Lung (tissue), 12 donors: ENCODE data around the gene MYLK2. TPM values are rescaled to one million over a fixed set of nuclear protein-coding genes. Genes with fewer than 3 reads are reported as not detected.

ENCODE experiments used
- ATAC-seq: fragments of 200-7000 bp; cut with Tn5 transposase; one replicate; pipeline ENCODE4 v1.9.1; 2020; ENCODE audit warnings: moderate number of reproducible peaks; ENCODE audit not compliant: insufficient read depth, low FRiP score
- DNase-seq, 3 donors: peaks; one replicate each; pipeline ENCODE4 v3.0.0-alpha.2; 2013 to 2017
- H3K27ac ChIP-seq, 2 donors: one replicate each; pipeline ENCODE4 v1.5.1; 2013; ENCODE audit warnings: mild to moderate bottlenecking in 2 of 2, moderate library complexity in 2 of 2, control low read depth in 1 of 2, inconsistent platforms in 1 of 2, low read depth in 1 of 2, low read length in 1 of 2
- H3K27me3 ChIP-seq, 3 donors: one replicate each; pipeline ENCODE4 v1.5.1; 2013; ENCODE audit warnings: low read length in 2 of 3; ENCODE audit not compliant: control insufficient read depth in 3 of 3, insufficient read depth in 3 of 3
- H3K36me3 ChIP-seq, 4 donors: one replicate each; pipeline ENCODE4 v1.5.1; 2013; ENCODE audit warnings: low read length in 4 of 4, mild to moderate bottlenecking in 1 of 4, moderate library complexity in 1 of 4; ENCODE audit not compliant: control insufficient read depth in 4 of 4, insufficient read depth in 4 of 4
- H3K4me1 ChIP-seq, 5 donors: one replicate each; pipeline ENCODE4 v1.5.1; 2013; ENCODE audit warnings: low read length in 5 of 5, mild to moderate bottlenecking in 2 of 5, moderate library complexity in 1 of 5; ENCODE audit not compliant: control insufficient read depth in 5 of 5, insufficient read depth in 5 of 5
- H3K4me3 ChIP-seq: one replicate; pipeline ENCODE4 v1.5.1; 2013; ENCODE audit warnings: mild to moderate bottlenecking, control low read depth, moderate library complexity
- H3K9ac ChIP-seq, 2 donors: one replicate each; pipeline ENCODE4 v1.5.1; 2013; ENCODE audit warnings: low read length in 2 of 2, control low read depth in 1 of 2; ENCODE audit not compliant: insufficient read depth in 1 of 2
- H3K9me3 ChIP-seq, 4 donors: one replicate each; pipeline ENCODE4 v1.5.1; 2013; ENCODE audit warnings: low read length in 3 of 4, mild to moderate bottlenecking in 1 of 4, moderate library complexity in 1 of 4; ENCODE audit not compliant: control insufficient read depth in 4 of 4, insufficient read depth in 3 of 4
- WGBS, 2 donors: extraction: QIAGEN DNeasy Blood & Tissue Kit; methylation state at CpG; one replicate each; pipeline ENCODE4 v1.1.7; 2013; 5-methylcytosine and 5-hydroxymethylcytosine counted together
- polyA plus RNA-seq, 2 donors: library from polyadenylated mRNA; stranded (reverse); fragments of 200-250 nt; gene quantifications; one replicate each; pipeline ENCODE4 v1.2.1, GENCODE V29; 2013
- total RNA-seq, 2 donors: library from RNA; depleted of rRNA in 1 of 2; stranded (reverse); fragments of >200 nt in 1 of 2; gene quantifications; one replicate each; pipeline ENCODE4 v1.2.1, GENCODE V29; 2014 to 2021
- TF ChIP-seq, protein P1 (sequence below): IDR thresholded peaks from 2 replicates; pipeline ENCODE4 v1.5.1; 2012; ENCODE audit warnings: mild to moderate bottlenecking; ENCODE audit errors: control extremely low read depth, extremely low read depth
- donor health status: control.
- donor health status: control.
- donor health status: Bipolar disorder and iron deficiency.
- donor health status: healthy.
- donor health status: DM: yes; HTN: yes; CAD: no.

The MYLK2 gene
- total and polyA plus RNA-seq, 4 donors: 0.06 to 0.28 (median 0.26) TPM; not detected in 1

GRCh38 chr20:31824125-31824485, 4.9 kb downstream of the MYLK2 start:
- 91 to 92% methylated on average over 4 of the region's 4 CpGs for WGBS, 2 donors
- H3K9ac ChIP-seq: no peak overlapping the region
- ATAC-seq: no peak

GRCh38 chr20:31824554-31825313, 5.6 kb downstream of the MYLK2 start:
- Histone ChIP-seq H3K4me1 (peaks cover 0 to 15% (median 3%) of the 10 kb centered on the region in 5 donors), H3K9me3 (no peaks in the 10 kb centered on the region), H3K27me3 (no peaks in the 10 kb centered on the region), H3K36me3 (no peaks in the 10 kb centered on the region), H3K27ac (no peak overlapping the region), H3K4me3 (no peak overlapping the region), H3K9ac (no peak overlapping the region)
- TF ChIP-seq, protein P1, sequence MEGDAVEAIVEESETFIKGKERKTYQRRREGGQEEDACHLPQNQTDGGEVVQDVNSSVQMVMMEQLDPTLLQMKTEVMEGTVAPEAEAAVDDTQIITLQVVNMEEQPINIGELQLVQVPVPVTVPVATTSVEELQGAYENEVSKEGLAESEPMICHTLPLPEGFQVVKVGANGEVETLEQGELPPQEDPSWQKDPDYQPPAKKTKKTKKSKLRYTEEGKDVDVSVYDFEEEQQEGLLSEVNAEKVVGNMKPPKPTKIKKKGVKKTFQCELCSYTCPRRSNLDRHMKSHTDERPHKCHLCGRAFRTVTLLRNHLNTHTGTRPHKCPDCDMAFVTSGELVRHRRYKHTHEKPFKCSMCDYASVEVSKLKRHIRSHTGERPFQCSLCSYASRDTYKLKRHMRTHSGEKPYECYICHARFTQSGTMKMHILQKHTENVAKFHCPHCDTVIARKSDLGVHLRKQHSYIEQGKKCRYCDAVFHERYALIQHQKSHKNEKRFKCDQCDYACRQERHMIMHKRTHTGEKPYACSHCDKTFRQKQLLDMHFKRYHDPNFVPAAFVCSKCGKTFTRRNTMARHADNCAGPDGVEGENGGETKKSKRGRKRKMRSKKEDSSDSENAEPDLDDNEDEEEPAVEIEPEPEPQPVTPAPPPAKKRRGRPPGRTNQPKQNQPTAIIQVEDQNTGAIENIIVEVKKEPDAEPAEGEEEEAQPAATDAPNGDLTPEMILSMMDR: no peak
- no peak for ATAC-seq
- 78 to 81% methylated on average over 14 of the region's 14 CpGs for WGBS, 2 donors
- no peak for DNase-seq

More at GRCh38 chr20:31824125-31824485, 4.9 kb downstream of the MYLK2 start:
- Histone ChIP-seq H3K4me3 (no peak overlapping the region), H3K4me1 (peaks cover 0 to 15% (median 3%) of the 10 kb centered on the region in 5 donors), H3K36me3 (no peaks in the 10 kb centered on the region), H3K9me3 (no peaks in the 10 kb centered on the region), H3K27ac (no peak overlapping the region), H3K27me3 (no peaks in the 10 kb centered on the region)
- TF ChIP-seq, protein P1: no peak
- no peak for DNase-seq

- Histone ChIP-seq H3K36me3 (no peaks in the 10 kb centered on the region), H3K4me3 (no peak overlapping the region), H3K27me3 (no peaks in the 10 kb centered on the region), H3K27ac (no peak overlapping the region), H3K9me3 (no peaks in the 10 kb centered on the region), H3K9ac (no peak overlapping the region), H3K4me1 (peaks cover 0 to 15% (median 3%) of the 10 kb centered on the region in 5 donors)
- DNase-seq (no peak), ATAC-seq (no peak)
- 93 to 94% methylated on average over 5 of the region's 5 CpGs for WGBS, 2 donors
- TF ChIP-seq, protein P1: no peak
Observed at GRCh38 chr20:31826074-31826473, 6.9 kb downstream of the MYLK2 start.
